Measurements from ENCODE around the gene ABT1.
"Not testable (repeated sequence)": the region's sequence is repeated elsewhere in the genome, so short reads cannot be mapped to it uniquely, and the experiment has no call there.

ABT1 gene

GRCh38 chr6:26596579-26597388 lies at the start of gene ABT1:
TSS of gene ABT1 (plus strand) at chr6:26596953. CDS start at chr6:26596983, 30 bp downstream.
- peak; percentile 99 for DNase-seq (ENCODE audit: low spot score)

- not testable (repeated sequence) for DNase-seq (ENCODE audit: low spot score)
Measured at GRCh38 chr6:26547363-26547762, 49.4 kb upstream of the ABT1 start.

GRCh38 chr6:26550250-26550993 lies 46.3 kb upstream of the ABT1 start:
- peak; percentile 87 for DNase-seq (ENCODE audit: low spot score)

- DNase-seq (ENCODE audit: low spot score) = no peak
Measured at GRCh38 chr6:26552205-26552604, 44.5 kb upstream of the ABT1 start.

GRCh38 chr6:26552640-26553188 lies 44.0 kb upstream of the ABT1 start:
- no peak for DNase-seq (ENCODE audit: low spot score)

GRCh38 chr6:26553264-26553634 lies 43.5 kb upstream of the ABT1 start:
- peak; percentile 40 for DNase-seq (ENCODE audit: low spot score)

- DNase-seq (ENCODE audit: low spot score) = no peak
Measured at GRCh38 chr6:26553635-26554446, 42.9 kb upstream of the ABT1 start.

GRCh38 chr6:26554447-26554696 lies 42.4 kb upstream of the ABT1 start:
- no peak for DNase-seq (ENCODE audit: low spot score)

- DNase-seq (ENCODE audit: low spot score) = no peak
Measured at GRCh38 chr6:26554697-26555504, 41.9 kb upstream of the ABT1 start.

GRCh38 chr6:26555505-26556262 lies 41.1 kb upstream of the ABT1 start:
- no peak for DNase-seq (ENCODE audit: low spot score)

- DNase-seq (ENCODE audit: low spot score) = peak; percentile 50
Measured at GRCh38 chr6:26556263-26557070, 40.3 kb upstream of the ABT1 start.

- no peak for DNase-seq (ENCODE audit: low spot score)
Measured at GRCh38 chr6:26561533-26562466, 35.0 kb upstream of the ABT1 start.

GRCh38 chr6:26563488-26563887 lies 33.3 kb upstream of the ABT1 start:
- no peak for DNase-seq (ENCODE audit: low spot score)

GRCh38 chr6:26568601-26569432 lies 27.9 kb upstream of the ABT1 start:
- peak; percentile 79 for DNase-seq (ENCODE audit: low spot score)

- no peak for DNase-seq (ENCODE audit: low spot score)
Measured at GRCh38 chr6:26569433-26569764, 27.4 kb upstream of the ABT1 start.

- no peak for DNase-seq (ENCODE audit: low spot score)
Measured at GRCh38 chr6:26570027-26570809, 26.5 kb upstream of the ABT1 start.

GRCh38 chr6:26571592-26572296 lies 25.0 kb upstream of the ABT1 start:
- DNase-seq (ENCODE audit: low spot score) = peak; percentile 53
